ENCODE data around the gene FHOD3. TPM values are rescaled to one million over a fixed set of nuclear protein-coding genes. Genes with fewer than 3 reads are reported as not detected.

Gene FHOD3
- total and polyA plus RNA-seq, 11 donors = 109 to 532 (median 262) TPM

DNA sequence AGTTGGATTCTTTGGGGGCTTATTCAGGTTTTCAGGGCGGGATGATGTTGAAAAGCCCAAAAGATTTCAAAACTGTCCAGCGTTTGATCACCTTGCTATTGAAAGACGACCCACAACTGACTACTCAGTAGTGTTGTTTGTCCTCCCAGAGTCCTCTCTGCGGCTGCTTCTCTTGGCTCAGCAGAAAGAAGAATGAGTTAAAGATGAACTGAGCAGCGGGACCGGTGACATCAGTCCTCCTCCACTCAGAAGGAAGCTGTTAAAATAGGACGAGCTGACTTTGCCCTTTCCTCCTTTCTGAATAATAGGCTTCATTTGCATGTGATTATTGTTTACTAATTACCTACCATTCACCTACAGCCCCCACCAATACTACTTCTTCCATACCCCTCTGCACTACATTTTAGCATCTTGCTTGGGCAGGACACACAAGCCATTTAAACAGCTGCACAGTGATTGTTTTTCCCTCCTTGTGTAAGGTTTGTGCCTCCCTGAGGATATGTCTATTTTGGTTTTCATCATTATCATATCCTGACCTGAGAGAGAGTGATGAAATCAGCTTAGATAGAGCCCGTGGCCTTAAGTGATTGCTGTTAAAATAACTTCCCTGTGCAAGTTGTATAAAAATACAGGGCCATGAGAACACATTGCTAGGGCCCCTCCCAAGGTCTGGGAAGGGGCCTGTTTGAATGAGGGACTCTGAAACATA, 261.8 kb downstream of the FHOD3 start:
- H3K27me3 ChIP-seq = no peaks in the 10 kb centered on the region
- no peak for TF ChIP-seq POLR2A (IDR thresholded peaks at IDR 0.05)
- TF ChIP-seq, protein P1, sequence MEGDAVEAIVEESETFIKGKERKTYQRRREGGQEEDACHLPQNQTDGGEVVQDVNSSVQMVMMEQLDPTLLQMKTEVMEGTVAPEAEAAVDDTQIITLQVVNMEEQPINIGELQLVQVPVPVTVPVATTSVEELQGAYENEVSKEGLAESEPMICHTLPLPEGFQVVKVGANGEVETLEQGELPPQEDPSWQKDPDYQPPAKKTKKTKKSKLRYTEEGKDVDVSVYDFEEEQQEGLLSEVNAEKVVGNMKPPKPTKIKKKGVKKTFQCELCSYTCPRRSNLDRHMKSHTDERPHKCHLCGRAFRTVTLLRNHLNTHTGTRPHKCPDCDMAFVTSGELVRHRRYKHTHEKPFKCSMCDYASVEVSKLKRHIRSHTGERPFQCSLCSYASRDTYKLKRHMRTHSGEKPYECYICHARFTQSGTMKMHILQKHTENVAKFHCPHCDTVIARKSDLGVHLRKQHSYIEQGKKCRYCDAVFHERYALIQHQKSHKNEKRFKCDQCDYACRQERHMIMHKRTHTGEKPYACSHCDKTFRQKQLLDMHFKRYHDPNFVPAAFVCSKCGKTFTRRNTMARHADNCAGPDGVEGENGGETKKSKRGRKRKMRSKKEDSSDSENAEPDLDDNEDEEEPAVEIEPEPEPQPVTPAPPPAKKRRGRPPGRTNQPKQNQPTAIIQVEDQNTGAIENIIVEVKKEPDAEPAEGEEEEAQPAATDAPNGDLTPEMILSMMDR (IDR thresholded peaks at IDR 0.05) = no peak
- H3K4me1 ChIP-seq = peaks cover 0 to 31% (median 12%) of the 10 kb centered on the region in 12 donors
- peak overlapping the region in 2 of 12 donors; percentile 11 to 18 for H3K27ac ChIP-seq
- H3K4me3 ChIP-seq = no peak overlapping the region
- H3K9me3 ChIP-seq = no peaks in the 10 kb centered on the region
- WGBS, 4 donors = 42 to 53% (median 50%) methylated on average over 8 of the region's 8 CpGs
- no peaks in the 10 kb centered on the region for H3K36me3 ChIP-seq
- intact Hi-C loops (cut with DNase I) = loop anchor here in 1 of 10 donors (5.0 kb wide), 1 partner anchor 87 kb away; no protein-coding TSS in a partner anchor
- ATAC-seq = peak in 3 of 4 donors; percentile 6 to 36 (median 13)
- DNase-seq = no peak

DNA sequence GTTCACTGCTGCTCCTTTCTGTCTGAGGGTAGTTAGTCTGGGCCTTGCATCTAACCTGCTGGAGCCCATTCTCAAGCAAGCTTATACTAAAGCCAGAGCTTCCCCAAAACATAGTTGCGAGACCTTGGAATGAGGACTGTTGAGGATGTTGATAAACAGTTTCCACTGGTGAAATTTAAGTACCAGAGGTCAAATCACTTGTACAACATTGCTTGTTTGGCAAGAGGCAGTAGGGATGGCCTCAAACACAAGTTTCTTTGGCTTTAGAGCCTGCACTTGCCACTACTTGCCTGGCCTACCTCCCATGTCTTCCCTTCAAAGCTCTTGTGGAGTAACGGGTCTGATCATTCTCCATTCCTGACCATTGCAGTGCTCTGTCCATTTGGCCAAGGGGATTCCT, 262.7 kb downstream of the FHOD3 start:
- ATAC-seq = peak in 2 of 4 donors; percentile 32 to 62

DNA sequence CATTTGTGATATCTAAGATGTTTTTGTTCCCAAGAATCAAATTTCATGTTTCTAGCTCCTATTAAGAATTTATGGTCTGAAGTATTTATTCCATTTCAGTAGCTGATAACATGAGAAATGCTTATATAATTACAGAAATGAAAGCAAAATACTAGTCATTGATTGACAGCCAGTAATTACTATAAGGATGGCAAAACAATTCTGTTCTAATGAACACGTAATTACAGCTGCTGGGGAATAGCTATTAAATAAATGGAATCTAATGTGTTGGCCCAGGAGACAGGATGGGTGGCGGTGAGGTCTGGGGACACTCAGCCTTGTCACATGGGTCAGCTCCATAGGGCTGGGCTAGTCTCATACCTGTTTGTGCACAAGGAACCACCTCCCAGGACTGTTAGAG, 263.5 kb downstream of the FHOD3 start:
- intact Hi-C loops (cut with DNase I) = loop anchor here in 4 of 10 donors (10.0 kb wide), 5 partner anchors 46 to 96 kb away; no protein-coding TSS in a partner anchor
- Histone ChIP-seq H3K27ac (no peak overlapping the region), H3K9me3 (no peaks in the 10 kb centered on the region), H3K27me3 (no peaks in the 10 kb centered on the region), H3K4me1 (peaks cover 0 to 43% (median 13%) of the 10 kb centered on the region in 12 donors), H3K4me3 (no peak overlapping the region), H3K36me3 (no peaks in the 10 kb centered on the region)
- ATAC-seq (peak in 1 of 4 donors; percentile 35), DNase-seq (no peak)
- TF ChIP-seq, protein P1 (IDR thresholded peaks at IDR 0.05) = no peak
- no peak for TF ChIP-seq POLR2A (IDR thresholded peaks at IDR 0.05)
- WGBS, 4 donors = 69 to 83% (median 78%) methylated on average over 2 of the region's 2 CpGs

More for the DNA sequence above, 262.7 kb downstream of the FHOD3 start:
- peaks cover 0 to 39% (median 13%) of the 10 kb centered on the region in 12 donors for H3K4me1 ChIP-seq
- H3K4me3 ChIP-seq = no peak overlapping the region
- intact Hi-C loops (cut with DNase I) = loop anchor here in 4 of 10 donors (10.0 kb wide), 5 partner anchors 45 to 95 kb away; no protein-coding TSS in a partner anchor
- no peaks in the 10 kb centered on the region for H3K9me3 ChIP-seq
- TF ChIP-seq, protein P1 (IDR thresholded peaks at IDR 0.05) = no peak
- no peak for TF ChIP-seq POLR2A (IDR thresholded peaks at IDR 0.05)
- H3K27me3 ChIP-seq = no peaks in the 10 kb centered on the region
- DNase-seq = no peak
- H3K27ac ChIP-seq = peak overlapping the region in 2 of 12 donors; percentile 18 to 22
- 32 to 56% (median 51%) methylated on average over 2 of the region's 2 CpGs for WGBS, 4 donors
- no peaks in the 10 kb centered on the region for H3K36me3 ChIP-seq

DNA sequence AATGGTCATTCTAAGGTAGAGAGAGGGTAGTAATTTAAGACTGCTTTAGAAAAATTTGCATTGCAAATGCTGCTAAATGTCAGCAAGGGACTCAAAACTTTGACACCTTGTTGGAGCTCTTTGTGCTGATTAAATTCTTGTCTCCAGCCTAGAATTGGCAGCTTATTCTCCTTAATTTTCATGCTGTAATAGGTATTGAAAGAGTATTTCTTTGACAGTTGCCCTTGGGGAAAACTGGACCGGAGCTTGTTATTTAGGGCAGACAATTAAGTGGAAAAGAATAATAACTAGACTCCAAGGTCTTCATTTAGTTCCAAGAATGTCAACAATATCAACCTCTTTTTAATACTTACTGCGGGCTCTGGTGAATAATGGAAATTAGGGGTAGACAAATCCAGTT, 267.3 kb downstream of the FHOD3 start:
- ATAC-seq = no peak
- Histone ChIP-seq H3K27me3 (peaks cover 0 to 4% (median 0%) of the 10 kb centered on the region in 9 donors), H3K27ac (peak overlapping the region in 2 of 12 donors; percentile 13 to 26), H3K4me3 (no peak overlapping the region), H3K9me3 (no peaks in the 10 kb centered on the region), H3K36me3 (no peaks in the 10 kb centered on the region), H3K4me1 (peaks cover 0 to 45% (median 6%) of the 10 kb centered on the region in 12 donors)
- TF ChIP-seq POLR2A (IDR thresholded peaks at IDR 0.05) = no peak
- TF ChIP-seq, protein P1 (IDR thresholded peaks at IDR 0.05) = no peak
- intact Hi-C loops (cut with DNase I) = loop anchor here in 4 of 10 donors (10.0 kb wide), 5 partner anchors 50 to 100 kb away; no protein-coding TSS in a partner anchor
- WGBS, 4 donors = 46 to 55% (median 54%) methylated on average over 2 of the region's 2 CpGs
- DNase-seq = no peak
